H9 (cell line): ENCODE data around the gene HS3ST2. TPM values are rescaled to one million over a fixed set of nuclear protein-coding genes. Genes with fewer than 3 reads are reported as not detected.

Experiments used
- DNase-seq: peaks from one replicate; pipeline ENCODE4 v3.0.0-alpha.2; 2017
- H2AFZ ChIP-seq: one replicate; pipeline ENCODE4 v1.6.1; 2013; ENCODE audit warnings: mild to moderate bottlenecking, low read length, control low read depth, moderate library complexity
- H2AK5ac ChIP-seq: 2 replicates; pipeline ENCODE4 v1.6.1; 2013; ENCODE audit warnings: low read length, control low read depth, mixed read lengths; ENCODE audit not compliant: insufficient read length
- H2BK120ac ChIP-seq: one replicate; pipeline ENCODE4 v1.6.1; 2013; ENCODE audit warnings: low read depth, mild to moderate bottlenecking, low read length, control low read depth, inconsistent platforms; ENCODE audit not compliant: poor library complexity, severe bottlenecking
- H2BK12ac ChIP-seq: 2 replicates; pipeline ENCODE4 v1.6.1; 2013; ENCODE audit warnings: low read length, control low read depth, mixed read lengths, low read depth; ENCODE audit not compliant: insufficient read length
- H2BK15ac ChIP-seq: 2 replicates; pipeline ENCODE4 v1.6.1; 2013; ENCODE audit warnings: low read depth, low read length, control low read depth
- H2BK20ac ChIP-seq: one replicate; pipeline ENCODE4 v1.6.1; 2013; ENCODE audit warnings: low read depth, mild to moderate bottlenecking, low read length, control low read depth, inconsistent platforms; ENCODE audit not compliant: poor library complexity, severe bottlenecking
- H2BK5ac ChIP-seq: 2 replicates; pipeline ENCODE4 v1.6.1; 2013; ENCODE audit warnings: low read length, control low read depth, mixed read lengths; ENCODE audit not compliant: insufficient read length
- H3K14ac ChIP-seq: 2 replicates; pipeline ENCODE4 v1.6.1; 2013; ENCODE audit warnings: low read length, control low read depth; ENCODE audit not compliant: insufficient read depth
- H3K18ac ChIP-seq: 2 replicates; pipeline ENCODE4 v1.6.1; 2013; ENCODE audit warnings: low read depth, mild to moderate bottlenecking, mixed read lengths, low read length, control low read depth; ENCODE audit not compliant: insufficient read length
- H3K23ac ChIP-seq: 2 replicates; pipeline ENCODE4 v1.6.1; 2013; ENCODE audit warnings: low read length, control low read depth, mixed read lengths, low read depth; ENCODE audit not compliant: insufficient read length
- H3K23me2 ChIP-seq: 2 replicates; pipeline ENCODE4 v1.6.1; 2013; ENCODE audit warnings: low read depth, mild to moderate bottlenecking, mixed read lengths, low read length, control low read depth; ENCODE audit not compliant: insufficient read length, poor library complexity, severe bottlenecking
- H3K27ac ChIP-seq: 2 replicates; pipeline ENCODE4 v1.5.1; 2013; ENCODE audit warnings: low read length, control low read depth, mixed read lengths, low read depth; ENCODE audit not compliant: insufficient read length
- H3K27me3 ChIP-seq: 2 replicates; pipeline ENCODE4 v1.6.1; 2013; ENCODE audit warnings: low read length, control low read depth, inconsistent platforms; ENCODE audit not compliant: insufficient read depth
- H3K4ac ChIP-seq: 2 replicates; pipeline ENCODE4 v1.6.1; 2013; ENCODE audit warnings: low read depth, mild to moderate bottlenecking, control low read depth, inconsistent platforms, low read length, moderate library complexity
- H3K4me1 ChIP-seq: 2 replicates; pipeline ENCODE4 v1.6.1; 2013; ENCODE audit warnings: low read length, control low read depth, inconsistent platforms; ENCODE audit not compliant: insufficient read depth
- H3K4me2 ChIP-seq: 2 replicates; pipeline ENCODE4 v1.6.1; 2013; ENCODE audit warnings: low read length, control low read depth, mixed read lengths; ENCODE audit not compliant: insufficient read length, insufficient read depth
- H3K56ac ChIP-seq: 2 replicates; pipeline ENCODE4 v1.6.1; 2013; ENCODE audit warnings: low read depth, mild to moderate bottlenecking, mixed read lengths, low read length, control low read depth; ENCODE audit not compliant: insufficient read length
- H3K79me1 ChIP-seq: 2 replicates; pipeline ENCODE4 v1.6.1; 2013; ENCODE audit warnings: low read depth, mild to moderate bottlenecking, moderate library complexity, low read length, control low read depth, inconsistent platforms; ENCODE audit not compliant: insufficient read depth, poor library complexity, severe bottlenecking
- H3K79me2 ChIP-seq: 2 replicates; pipeline ENCODE4 v1.6.1; 2013; ENCODE audit warnings: low read length, control low read depth, inconsistent platforms; ENCODE audit not compliant: insufficient read depth
- H3K9ac ChIP-seq: 2 replicates; pipeline ENCODE4 v1.6.1; 2013; ENCODE audit warnings: low read length, control low read depth, mixed read lengths; ENCODE audit not compliant: insufficient read length; ENCODE audit errors: extremely low read depth
- H3K9me3 ChIP-seq: one replicate; pipeline ENCODE4 v1.6.1; 2013; ENCODE audit warnings: low read depth, low read length, inconsistent platforms; ENCODE audit not compliant: control insufficient read depth
- H3T11ph ChIP-seq: one replicate; pipeline ENCODE4 v1.6.1; 2013; ENCODE audit warnings: mild to moderate bottlenecking, low read length, control low read depth, inconsistent platforms
- H4K20me1 ChIP-seq: one replicate; pipeline ENCODE4 v1.6.1; 2013; ENCODE audit not compliant: control insufficient read depth, insufficient read length, insufficient read depth
- H4K5ac ChIP-seq: 2 replicates; pipeline ENCODE4 v1.6.1; 2013; ENCODE audit warnings: low read depth, mild to moderate bottlenecking, mixed read lengths, low read length, control low read depth; ENCODE audit not compliant: insufficient read length
- H4K8ac ChIP-seq: replicated peaks from 2 replicates; pipeline ENCODE4 v1.6.1; 2013; ENCODE audit warnings: low read length, control low read depth, mixed read lengths, low read depth; ENCODE audit not compliant: insufficient read length
- H4K91ac ChIP-seq: 2 replicates; pipeline ENCODE4 v1.6.1; 2013; ENCODE audit warnings: low read depth, mild to moderate bottlenecking, moderate library complexity, mixed read lengths, low read length, control low read depth; ENCODE audit not compliant: insufficient read length
- H3K27ac Mint-ChIP-seq, 3 experiments: 2 replicates in 2 of 3; 3 replicates in 1 of 3; pipeline ENCODE4 v1.8.0; 2020 to 2021; ENCODE audit warnings: mixed read lengths in 3 of 3, mild to moderate bottlenecking in 1 of 3, moderate library complexity in 1 of 3
- H3K27me3 Mint-ChIP-seq: 2 replicates; pipeline ENCODE4 v1.8.0; 2021; ENCODE audit warnings: low read depth, mild to moderate bottlenecking, moderate library complexity, mixed read lengths
- H3K36me3 Mint-ChIP-seq, 3 experiments: 2 replicates in 2 of 3; 3 replicates in 1 of 3; pipeline ENCODE4 v1.8.0; 2020 to 2021; ENCODE audit warnings: low read depth in 3 of 3, mixed read lengths in 3 of 3; ENCODE audit not compliant: insufficient read depth in 1 of 3
- H3K4me1 Mint-ChIP-seq, 2 experiments: 2 replicates each; pipeline ENCODE4 v1.8.0; 2020; ENCODE audit warnings: mixed read lengths in 2 of 2
- H3K4me3 Mint-ChIP-seq, 2 experiments: 2 replicates in 1 of 2; 3 replicates in 1 of 2; pipeline ENCODE4 v1.8.0; 2020 to 2021; ENCODE audit warnings: mild to moderate bottlenecking in 2 of 2, mixed read lengths in 2 of 2, moderate library complexity in 1 of 2
- H3K9me3 Mint-ChIP-seq, 2 experiments: 2 replicates in 1 of 2; 3 replicates in 1 of 2; pipeline ENCODE4 v1.8.0; 2020; ENCODE audit warnings: mild to moderate bottlenecking in 2 of 2, mixed read lengths in 2 of 2, moderate library complexity in 1 of 2
- CTCF ChIP-seq: fragments of 200-600 bp; sonication (generic); conservative IDR thresholded peaks from 3 replicates; pipeline ENCODE4 v1.8.0; 2021; ENCODE audit warnings: antibody characterized with exemption, mild to moderate bottlenecking
- WGBS: extraction: QIAGEN DNeasy Blood & Tissue Kit; methylation state at CpG from one replicate; pipeline ENCODE4 v1.1.7; 2013; ENCODE audit warnings: missing lambda C conversion rate, low lambda C conversion rate, mixed read lengths; ENCODE audit not compliant: insufficient read length; ENCODE audit errors: extremely low coverage; 5-methylcytosine and 5-hydroxymethylcytosine counted together
- total RNA-seq: library from RNA; stranded (reverse); gene quantifications from 2 replicates; pipeline ENCODE4 v1.2.1, GENCODE V29; 2021

Gene HS3ST2
- total RNA-seq, 1 experiment from 2014 or later: 3.1 TPM

- H4K91ac ChIP-seq: no peak overlapping the region
- H3K27ac ChIP-seq: no peak overlapping the region
- no peak overlapping the region for H2AFZ ChIP-seq
- no peak overlapping the region for H3T11ph ChIP-seq
- H3K23ac ChIP-seq: no peak overlapping the region
- H3K79me1 ChIP-seq: no peaks in the 10 kb centered on the region
- H2BK120ac ChIP-seq: no peak overlapping the region
- no peak overlapping the region for H3K18ac ChIP-seq
- no peak overlapping the region for H3K9ac ChIP-seq
- H2AK5ac ChIP-seq: no peak overlapping the region
- DNase-seq: no peak
- Mint-ChIP-seq H3K4me3 (no peak overlapping the region), H3K27ac (no peak overlapping the region), H3K9me3 (no peaks in the 10 kb centered on the region; a peak in 1 of 5 replicates), H3K4me1 (peaks cover 17 to 22% of the 10 kb centered on the region in 2 experiments), H3K27me3 (no peaks in the 10 kb centered on the region), H3K36me3 (no peaks in the 10 kb centered on the region)
- H3K27me3 ChIP-seq: no peaks in the 10 kb centered on the region
- no peak overlapping the region for H3K4me2 ChIP-seq
- no peaks in the 10 kb centered on the region for H3K79me2 ChIP-seq
- no peak overlapping the region for H3K14ac ChIP-seq
- H2BK20ac ChIP-seq: no peak overlapping the region
- H4K5ac ChIP-seq: no peak overlapping the region
- H4K20me1 ChIP-seq: no peaks in the 10 kb centered on the region
- no peak overlapping the region for H2BK12ac ChIP-seq
- no peak overlapping the region for H2BK5ac ChIP-seq
- H2BK15ac ChIP-seq: no peak overlapping the region
- no peaks in the 10 kb centered on the region for H3K23me2 ChIP-seq
- H3K4me1 ChIP-seq: no peaks in the 10 kb centered on the region
- no peaks in the 10 kb centered on the region for H3K9me3 ChIP-seq
- whole genome bisulfite sequencing: no CpG with 5 or more reads among the region's 5 CpGs
- no peak overlapping the region for H4K8ac ChIP-seq
- no peak overlapping the region for H3K4ac ChIP-seq
- TF ChIP-seq CTCF: no peak
- no peak overlapping the region for H3K56ac ChIP-seq
Measured at GRCh38 chr16:22785552-22785951, 28.4 kb upstream of the HS3ST2 start.
